Osteocyte (in vitro differentiated cells): ENCODE data around the gene CDH22. TPM values are rescaled to one million over a fixed set of nuclear protein-coding genes. Genes with fewer than 3 reads are reported as not detected.

Experiments
- DNase-seq: peaks from one replicate; pipeline ENCODE4 v3.0.0; 2021; ENCODE audit warnings: mixed read lengths; ENCODE audit not compliant: unreplicated experiment; ENCODE audit errors: extremely low spot score
- H3K27ac Mint-ChIP-seq: one replicate; pipeline ENCODE4 v1.8.0; 2021; ENCODE audit warnings: mild to moderate bottlenecking, mixed read lengths; ENCODE audit not compliant: unreplicated experiment
- H3K27me3 Mint-ChIP-seq: one replicate; pipeline ENCODE4 v1.8.0; 2021; ENCODE audit warnings: mixed read lengths; ENCODE audit not compliant: unreplicated experiment
- H3K36me3 Mint-ChIP-seq: one replicate; pipeline ENCODE4 v1.8.0; 2021; ENCODE audit warnings: mixed read lengths; ENCODE audit not compliant: unreplicated experiment
- H3K4me1 Mint-ChIP-seq: one replicate; pipeline ENCODE4 v1.8.0; 2021; ENCODE audit warnings: mixed read lengths; ENCODE audit not compliant: unreplicated experiment
- H3K4me3 Mint-ChIP-seq: one replicate; pipeline ENCODE4 v1.8.0; 2021; ENCODE audit warnings: mild to moderate bottlenecking, moderate library complexity, mixed read lengths; ENCODE audit not compliant: unreplicated experiment
- H3K9me3 Mint-ChIP-seq: one replicate; pipeline ENCODE4 v1.8.0; 2021; ENCODE audit warnings: mixed read lengths; ENCODE audit not compliant: unreplicated experiment
- total RNA-seq: library from RNA; stranded (reverse); gene quantifications from 2 replicates; pipeline ENCODE4 v1.2.1, GENCODE V29; 2021
- TF ChIP-seq, protein P1 (sequence below): fragments of 200-600 bp; sonication (generic); IDR thresholded peaks from 2 replicates; pipeline ENCODE4 v1.5.0; 2021; ENCODE audit warnings: antibody characterized with exemption, mild to moderate bottlenecking, moderate library complexity

The CDH22 gene
- total RNA-seq, 1 donor from 2014 or later: not detected

DNA sequence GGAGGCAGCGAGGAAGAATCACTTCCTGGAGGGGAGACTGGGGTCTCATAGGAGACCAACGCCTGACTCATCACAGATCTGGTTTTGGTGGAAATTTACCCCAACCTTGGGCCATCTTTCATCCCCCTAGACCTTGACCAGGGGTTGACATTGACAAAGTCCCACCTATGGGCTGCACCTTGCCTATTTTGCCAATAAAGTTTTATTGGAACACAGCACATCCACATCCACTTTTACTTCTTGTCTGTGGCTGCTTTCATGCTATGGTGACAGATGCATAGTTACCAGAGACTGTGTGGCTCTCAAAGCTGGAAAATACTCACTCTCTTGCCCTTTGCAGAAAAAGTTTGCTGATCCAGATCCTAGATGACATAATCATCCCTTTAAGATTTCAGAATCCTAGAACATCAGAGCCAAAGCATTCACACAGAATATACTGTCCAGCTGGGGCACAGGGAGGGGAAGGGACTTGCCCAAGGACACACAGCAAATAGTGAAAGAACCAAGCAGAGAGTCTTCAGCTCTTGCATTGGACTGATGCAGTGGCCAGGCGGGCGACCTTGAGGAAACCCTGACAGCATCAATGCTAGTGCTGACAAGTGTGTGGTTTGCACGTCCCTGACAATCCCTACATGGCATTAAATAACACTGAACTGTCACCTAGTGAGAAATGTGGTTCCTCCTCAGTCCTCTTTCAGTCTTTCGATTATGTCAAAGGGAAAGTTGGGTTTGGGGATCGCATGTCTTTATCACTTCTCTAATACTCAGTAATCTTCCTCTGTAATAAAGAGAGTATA lies 149.0 kb downstream of the CDH22 start:
- H3K4me1 Mint-ChIP-seq: no peaks in the 10 kb centered on the region
- TF ChIP-seq, protein P1, sequence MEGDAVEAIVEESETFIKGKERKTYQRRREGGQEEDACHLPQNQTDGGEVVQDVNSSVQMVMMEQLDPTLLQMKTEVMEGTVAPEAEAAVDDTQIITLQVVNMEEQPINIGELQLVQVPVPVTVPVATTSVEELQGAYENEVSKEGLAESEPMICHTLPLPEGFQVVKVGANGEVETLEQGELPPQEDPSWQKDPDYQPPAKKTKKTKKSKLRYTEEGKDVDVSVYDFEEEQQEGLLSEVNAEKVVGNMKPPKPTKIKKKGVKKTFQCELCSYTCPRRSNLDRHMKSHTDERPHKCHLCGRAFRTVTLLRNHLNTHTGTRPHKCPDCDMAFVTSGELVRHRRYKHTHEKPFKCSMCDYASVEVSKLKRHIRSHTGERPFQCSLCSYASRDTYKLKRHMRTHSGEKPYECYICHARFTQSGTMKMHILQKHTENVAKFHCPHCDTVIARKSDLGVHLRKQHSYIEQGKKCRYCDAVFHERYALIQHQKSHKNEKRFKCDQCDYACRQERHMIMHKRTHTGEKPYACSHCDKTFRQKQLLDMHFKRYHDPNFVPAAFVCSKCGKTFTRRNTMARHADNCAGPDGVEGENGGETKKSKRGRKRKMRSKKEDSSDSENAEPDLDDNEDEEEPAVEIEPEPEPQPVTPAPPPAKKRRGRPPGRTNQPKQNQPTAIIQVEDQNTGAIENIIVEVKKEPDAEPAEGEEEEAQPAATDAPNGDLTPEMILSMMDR: no peak
- H3K27ac Mint-ChIP-seq: no peak overlapping the region
- H3K27me3 Mint-ChIP-seq: peaks cover 23% of the 10 kb centered on the region
- no peaks in the 10 kb centered on the region for H3K36me3 Mint-ChIP-seq
- no peak for DNase-seq
- H3K9me3 Mint-ChIP-seq: no peaks in the 10 kb centered on the region
- no peak overlapping the region for H3K4me3 Mint-ChIP-seq

DNA sequence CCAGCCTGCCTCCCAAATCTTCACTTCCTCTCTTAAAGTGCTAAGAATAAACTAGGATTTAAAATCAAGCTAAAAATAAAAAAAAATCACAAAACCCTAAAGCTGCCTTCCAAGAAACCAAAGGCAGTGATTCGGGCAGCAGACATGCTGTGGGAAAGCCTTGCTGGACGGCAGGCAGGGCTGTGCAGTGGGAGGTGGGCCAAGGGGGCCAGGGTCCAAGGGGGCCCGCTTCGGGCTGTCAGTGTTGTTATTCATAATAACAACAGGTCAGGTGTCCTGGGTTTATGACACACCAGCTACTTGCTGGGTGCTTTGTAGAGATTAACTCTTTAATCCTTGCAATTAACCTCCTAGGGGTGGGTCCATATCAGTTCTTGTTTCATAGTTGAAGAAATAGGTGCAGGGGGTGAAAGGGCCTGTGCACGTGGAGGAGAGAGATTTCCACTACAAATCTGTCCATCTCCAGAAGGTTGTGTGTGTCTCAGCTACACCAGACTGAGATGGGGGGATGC lies 149.8 kb downstream of the CDH22 start:
- Mint-ChIP-seq H3K27me3 (peaks cover 23% of the 10 kb centered on the region), H3K9me3 (no peaks in the 10 kb centered on the region), H3K27ac (no peak overlapping the region), H3K4me3 (no peak overlapping the region), H3K4me1 (no peaks in the 10 kb centered on the region), H3K36me3 (no peaks in the 10 kb centered on the region)
- DNase-seq: no peak
- TF ChIP-seq, protein P1: no peak

DNA sequence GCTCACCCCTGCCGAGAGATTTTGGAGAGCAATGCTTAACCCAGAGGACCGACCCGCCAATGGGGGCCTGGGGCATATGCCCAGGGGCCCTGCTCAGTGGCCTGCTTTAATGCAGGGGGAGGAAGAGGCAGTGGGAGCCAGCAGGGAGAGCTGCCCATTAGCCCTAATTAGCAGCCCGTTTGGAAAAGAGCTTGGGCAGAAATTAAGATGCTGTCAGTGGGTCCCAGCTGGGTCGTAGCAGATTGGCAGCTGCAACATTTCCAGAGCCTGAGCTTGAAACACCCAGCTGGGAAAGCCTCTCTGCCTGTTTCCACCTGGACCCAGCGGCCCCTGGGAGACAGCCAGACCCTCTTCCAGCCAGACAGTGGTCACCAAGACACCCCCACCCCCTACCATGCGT lies 150.7 kb downstream of the CDH22 start:
- H3K36me3 Mint-ChIP-seq: no peaks in the 10 kb centered on the region
- TF ChIP-seq, protein P1: no peak
- H3K4me1 Mint-ChIP-seq: no peaks in the 10 kb centered on the region
- DNase-seq: no peak
- no peak overlapping the region for H3K27ac Mint-ChIP-seq
- no peak overlapping the region for H3K4me3 Mint-ChIP-seq
- peaks cover 18% of the 10 kb centered on the region for H3K27me3 Mint-ChIP-seq
- H3K9me3 Mint-ChIP-seq: no peaks in the 10 kb centered on the region

DNA sequence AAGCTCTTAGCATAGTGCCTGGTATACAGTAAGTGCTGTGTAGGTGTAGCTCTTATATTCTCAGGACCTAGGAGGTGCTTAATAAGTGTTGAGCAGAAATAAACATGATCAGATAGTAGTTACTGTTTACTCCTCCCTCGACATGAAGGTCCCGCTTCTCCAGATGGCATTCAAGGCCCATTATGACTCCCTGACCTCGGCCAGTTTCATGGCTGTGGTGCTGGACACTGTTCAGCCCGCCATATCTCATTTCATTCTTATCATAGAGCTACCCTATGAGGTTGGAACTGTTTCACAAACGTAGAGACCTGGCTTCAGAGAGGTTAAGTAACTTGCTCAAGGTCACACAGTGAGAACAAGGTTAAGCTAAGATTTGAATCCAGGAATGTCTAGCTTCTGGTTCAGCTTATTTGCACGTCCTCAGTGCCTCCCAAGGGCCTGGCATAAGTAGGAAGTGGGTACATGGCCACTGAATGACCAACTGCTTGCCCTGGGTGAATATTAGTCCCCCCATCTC lies 151.2 kb downstream of the CDH22 start:
- DNase-seq: no peak

DNA sequence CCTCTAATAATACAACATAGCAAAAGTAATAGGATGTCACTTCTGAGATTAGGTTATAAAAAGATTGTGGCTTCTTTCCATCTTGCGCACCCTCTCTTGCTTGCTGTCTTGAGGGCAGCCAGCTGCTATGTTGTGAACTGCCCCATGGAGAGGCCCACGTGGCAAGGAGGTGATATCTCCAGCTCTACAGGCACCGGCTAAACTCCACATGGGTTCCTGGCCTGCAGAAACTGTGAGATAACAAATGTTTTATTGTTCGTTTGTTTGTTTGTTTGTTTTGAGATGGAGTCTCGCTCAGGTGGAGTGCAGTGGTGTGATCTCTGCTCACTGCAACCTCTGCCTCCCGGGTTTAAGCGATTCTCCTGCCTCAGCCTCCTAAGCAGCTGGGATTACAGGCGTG lies 152.2 kb downstream of the CDH22 start:
- DNase-seq: no peak
- Mint-ChIP-seq H3K27ac (no peak overlapping the region), H3K27me3 (peaks cover 11% of the 10 kb centered on the region), H3K9me3 (no peaks in the 10 kb centered on the region), H3K4me1 (no peaks in the 10 kb centered on the region), H3K36me3 (no peaks in the 10 kb centered on the region), H3K4me3 (no peak overlapping the region)
- TF ChIP-seq, protein P1: no peak

More for the DNA sequence above, 151.2 kb downstream of the CDH22 start:
- Mint-ChIP-seq H3K27ac (no peak overlapping the region), H3K9me3 (no peaks in the 10 kb centered on the region), H3K4me3 (no peak overlapping the region), H3K27me3 (peaks cover 15% of the 10 kb centered on the region), H3K4me1 (no peaks in the 10 kb centered on the region), H3K36me3 (no peaks in the 10 kb centered on the region)
- TF ChIP-seq, protein P1: no peak
